Skin epidermis (tissue), 12 donors: ENCODE data around the gene RGPD6.
"Not testable (repeated sequence)": the region's sequence is repeated elsewhere in the genome, so short reads cannot be mapped to it uniquely, and the experiment has no call there.

Source experiments
- H3K27ac ChIP-seq, 21 experiments: fragments of 200-600 bp; sonication (generic) in 11 of 21; one replicate each; pipeline ENCODE4 v1.5.0; 2020; ENCODE audit warnings: mild to moderate bottlenecking in 3 of 21, inconsistent platforms in 2 of 21, moderate library complexity in 2 of 21
- H3K4me3 ChIP-seq, 7 experiments: fragments of 200-600 bp; sonication (generic) in 2 of 7; one replicate each; pipeline ENCODE4 v1.5.0; 2020; ENCODE audit warnings: inconsistent platforms in 2 of 7, mild to moderate bottlenecking in 2 of 7, moderate library complexity in 1 of 7

The RGPD6 gene

GRCh38 chr2:110482697-110483096, 94.3 kb downstream of the RGPD6 start:
- not testable (repeated sequence) for H3K27ac ChIP-seq

GRCh38 chr2:110481200-110481599, 95.8 kb downstream of the RGPD6 start:
- H3K4me3 ChIP-seq, H3K27ac ChIP-seq: not testable (repeated sequence)

More at GRCh38 chr2:110482697-110483096, 94.3 kb downstream of the RGPD6 start:
- H3K4me3 ChIP-seq, result not testable (repeated sequence)

- not testable (repeated sequence) for H3K4me3 ChIP-seq, H3K27ac ChIP-seq
These were observed 96.9 kb downstream of the RGPD6 start for GRCh38 chr2:110480084-110480483.

GRCh38 chr2:110477370-110477769, 99.7 kb downstream of the RGPD6 start:
- not testable (repeated sequence) for H3K4me3 ChIP-seq, H3K27ac ChIP-seq

- H3K27ac ChIP-seq, H3K4me3 ChIP-seq: not testable (repeated sequence)
These were observed 100.1 kb downstream of the RGPD6 start for GRCh38 chr2:110476952-110477351.

GRCh38 chr2:110475627-110476359, 101.2 kb downstream of the RGPD6 start:
- H3K27ac ChIP-seq, H3K4me3 ChIP-seq: not testable (repeated sequence)

GRCh38 chr2:110474898-110475297, 102.1 kb downstream of the RGPD6 start:
- not testable (repeated sequence) for H3K4me3 ChIP-seq, H3K27ac ChIP-seq

- H3K27ac ChIP-seq, H3K4me3 ChIP-seq: not testable (repeated sequence)
These were observed 104.0 kb downstream of the RGPD6 start for GRCh38 chr2:110473059-110473358.

- H3K4me3 ChIP-seq, H3K27ac ChIP-seq: not testable (repeated sequence)
These were observed 104.6 kb downstream of the RGPD6 start, which contains the start of gene LIMS4 for GRCh38 chr2:110472171-110473058. Gene LIMS4, minus strand, starts transcription at chr2:110472816. Its CDS starts 38 bp downstream, at chr2:110472778.

- not testable (repeated sequence) for H3K4me3 ChIP-seq, H3K27ac ChIP-seq
These were observed 108.1 kb downstream of the RGPD6 start for GRCh38 chr2:110468921-110469320.

GRCh38 chr2:110465312-110465711, 111.7 kb downstream of the RGPD6 start:
- not testable (repeated sequence) for H3K27ac ChIP-seq, H3K4me3 ChIP-seq
